ENCODE measurements around the gene FGD2. TPM values are rescaled to one million over a fixed set of nuclear protein-coding genes. Genes with fewer than 3 reads are reported as not detected.
"Not testable (repeated sequence)": the region's sequence is repeated elsewhere in the genome, so short reads cannot be mapped to it uniquely, and the experiment has no call there.

FGD2 gene
- total and polyA plus RNA-seq, 2 experiments from 2014 or later: 0.13 to 0.14 TPM

GRCh38 chr6:37042150-37042549 is 36.7 kb downstream of the FGD2 start (continued):
- TF ChIP-seq POLR2AphosphoS5 (IDR thresholded peaks at IDR 0.05; ENCODE audit: low read depth) (no peak), NANOG (IDR thresholded peaks at IDR 0.05; ENCODE audit: borderline replicate concordance) (no peak), EZH2phosphoT487 (IDR thresholded peaks at IDR 0.05; ENCODE audit: unreplicated experiment) (no peak)
- TF ChIP-seq, protein P1, sequence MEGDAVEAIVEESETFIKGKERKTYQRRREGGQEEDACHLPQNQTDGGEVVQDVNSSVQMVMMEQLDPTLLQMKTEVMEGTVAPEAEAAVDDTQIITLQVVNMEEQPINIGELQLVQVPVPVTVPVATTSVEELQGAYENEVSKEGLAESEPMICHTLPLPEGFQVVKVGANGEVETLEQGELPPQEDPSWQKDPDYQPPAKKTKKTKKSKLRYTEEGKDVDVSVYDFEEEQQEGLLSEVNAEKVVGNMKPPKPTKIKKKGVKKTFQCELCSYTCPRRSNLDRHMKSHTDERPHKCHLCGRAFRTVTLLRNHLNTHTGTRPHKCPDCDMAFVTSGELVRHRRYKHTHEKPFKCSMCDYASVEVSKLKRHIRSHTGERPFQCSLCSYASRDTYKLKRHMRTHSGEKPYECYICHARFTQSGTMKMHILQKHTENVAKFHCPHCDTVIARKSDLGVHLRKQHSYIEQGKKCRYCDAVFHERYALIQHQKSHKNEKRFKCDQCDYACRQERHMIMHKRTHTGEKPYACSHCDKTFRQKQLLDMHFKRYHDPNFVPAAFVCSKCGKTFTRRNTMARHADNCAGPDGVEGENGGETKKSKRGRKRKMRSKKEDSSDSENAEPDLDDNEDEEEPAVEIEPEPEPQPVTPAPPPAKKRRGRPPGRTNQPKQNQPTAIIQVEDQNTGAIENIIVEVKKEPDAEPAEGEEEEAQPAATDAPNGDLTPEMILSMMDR (conservative IDR thresholded peaks at IDR 0.05; ENCODE audit: low read depth in 2 of 2): no peak
- TF ChIP-seq, protein P2, sequence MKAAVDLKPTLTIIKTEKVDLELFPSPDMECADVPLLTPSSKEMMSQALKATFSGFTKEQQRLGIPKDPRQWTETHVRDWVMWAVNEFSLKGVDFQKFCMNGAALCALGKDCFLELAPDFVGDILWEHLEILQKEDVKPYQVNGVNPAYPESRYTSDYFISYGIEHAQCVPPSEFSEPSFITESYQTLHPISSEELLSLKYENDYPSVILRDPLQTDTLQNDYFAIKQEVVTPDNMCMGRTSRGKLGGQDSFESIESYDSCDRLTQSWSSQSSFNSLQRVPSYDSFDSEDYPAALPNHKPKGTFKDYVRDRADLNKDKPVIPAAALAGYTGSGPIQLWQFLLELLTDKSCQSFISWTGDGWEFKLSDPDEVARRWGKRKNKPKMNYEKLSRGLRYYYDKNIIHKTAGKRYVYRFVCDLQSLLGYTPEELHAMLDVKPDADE (IDR thresholded peaks at IDR 0.05): no peak

DNA sequence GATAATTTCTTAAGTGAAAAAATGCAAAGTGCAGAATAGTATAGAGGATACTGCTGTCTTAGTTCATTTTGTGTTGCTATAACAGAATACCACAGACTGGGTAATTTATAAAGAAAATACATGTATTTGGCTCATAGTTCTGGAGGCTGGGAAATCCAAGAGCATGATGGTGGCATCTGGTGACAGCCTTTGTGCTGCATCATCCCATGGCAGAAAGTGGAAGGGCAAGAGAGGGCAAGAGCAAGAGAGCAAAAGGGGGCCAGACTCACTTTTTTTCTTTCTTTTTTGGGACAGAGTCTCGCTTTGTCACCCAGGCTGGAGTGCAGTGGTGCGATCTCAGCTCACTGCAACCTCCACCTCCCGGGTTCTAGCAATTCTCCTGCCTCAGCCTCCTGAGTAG is 37.6 kb downstream of the FGD2 start:
- DNase-seq (ENCODE audit: low spot score); ATAC-seq: not testable (repeated sequence)

DNA sequence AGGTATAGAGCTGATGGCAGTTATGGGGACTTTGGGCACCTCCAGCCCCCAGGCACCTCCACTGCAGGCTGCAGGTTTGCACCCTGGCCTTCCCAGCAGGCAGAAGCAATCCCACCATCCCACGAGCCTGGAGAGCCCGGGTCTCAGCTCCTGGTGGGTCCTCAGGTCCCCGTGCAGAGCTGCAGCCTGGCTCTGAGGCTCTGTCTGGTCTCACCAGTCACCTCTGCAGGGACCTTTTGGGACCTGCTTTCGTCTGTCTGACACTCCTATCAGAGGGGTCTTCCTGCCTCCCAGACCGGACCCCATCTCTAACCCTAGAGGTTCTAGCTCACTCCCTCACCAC is 41.9 kb downstream of the FGD2 start:
- no peak for ATAC-seq
- H4K20me1 ChIP-seq (replicated peaks; ENCODE audit: insufficient read depth): no peaks in the 10 kb centered on the region
- no peak overlapping the region for H3K27ac Mint-ChIP-seq
- no peak for TF ChIP-seq JUNB (IDR thresholded peaks at IDR 0.05; ENCODE audit: unreplicated experiment)
- TF ChIP-seq NANOG (IDR thresholded peaks at IDR 0.05; ENCODE audit: borderline replicate concordance): no peak
- no peak for TF ChIP-seq POLR2AphosphoS5 (IDR thresholded peaks at IDR 0.05; ENCODE audit: low read depth)
- TF ChIP-seq STAT1 (IDR thresholded peaks at IDR 0.05; ENCODE audit: unreplicated experiment): no peak
- TF ChIP-seq, protein P2 (IDR thresholded peaks at IDR 0.05): no peak
- TF ChIP-seq, protein P3, sequence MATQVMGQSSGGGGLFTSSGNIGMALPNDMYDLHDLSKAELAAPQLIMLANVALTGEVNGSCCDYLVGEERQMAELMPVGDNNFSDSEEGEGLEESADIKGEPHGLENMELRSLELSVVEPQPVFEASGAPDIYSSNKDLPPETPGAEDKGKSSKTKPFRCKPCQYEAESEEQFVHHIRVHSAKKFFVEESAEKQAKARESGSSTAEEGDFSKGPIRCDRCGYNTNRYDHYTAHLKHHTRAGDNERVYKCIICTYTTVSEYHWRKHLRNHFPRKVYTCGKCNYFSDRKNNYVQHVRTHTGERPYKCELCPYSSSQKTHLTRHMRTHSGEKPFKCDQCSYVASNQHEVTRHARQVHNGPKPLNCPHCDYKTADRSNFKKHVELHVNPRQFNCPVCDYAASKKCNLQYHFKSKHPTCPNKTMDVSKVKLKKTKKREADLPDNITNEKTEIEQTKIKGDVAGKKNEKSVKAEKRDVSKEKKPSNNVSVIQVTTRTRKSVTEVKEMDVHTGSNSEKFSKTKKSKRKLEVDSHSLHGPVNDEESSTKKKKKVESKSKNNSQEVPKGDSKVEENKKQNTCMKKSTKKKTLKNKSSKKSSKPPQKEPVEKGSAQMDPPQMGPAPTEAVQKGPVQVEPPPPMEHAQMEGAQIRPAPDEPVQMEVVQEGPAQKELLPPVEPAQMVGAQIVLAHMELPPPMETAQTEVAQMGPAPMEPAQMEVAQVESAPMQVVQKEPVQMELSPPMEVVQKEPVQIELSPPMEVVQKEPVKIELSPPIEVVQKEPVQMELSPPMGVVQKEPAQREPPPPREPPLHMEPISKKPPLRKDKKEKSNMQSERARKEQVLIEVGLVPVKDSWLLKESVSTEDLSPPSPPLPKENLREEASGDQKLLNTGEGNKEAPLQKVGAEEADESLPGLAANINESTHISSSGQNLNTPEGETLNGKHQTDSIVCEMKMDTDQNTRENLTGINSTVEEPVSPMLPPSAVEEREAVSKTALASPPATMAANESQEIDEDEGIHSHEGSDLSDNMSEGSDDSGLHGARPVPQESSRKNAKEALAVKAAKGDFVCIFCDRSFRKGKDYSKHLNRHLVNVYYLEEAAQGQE (IDR thresholded peaks at IDR 0.05; ENCODE audit: unreplicated experiment): no peak

More for the DNA sequence above, 37.6 kb downstream of the FGD2 start:
- not testable (repeated sequence) for H3K27me3 ChIP-seq (ENCODE audit: insufficient read depth); H3K79me2 ChIP-seq (replicated peaks; ENCODE audit: insufficient read depth); H2AFZ ChIP-seq; H3K9me3 Mint-ChIP-seq; H3K36me3 Mint-ChIP-seq (ENCODE audit: low read depth); H3F3A ChIP-seq (replicated peaks; ENCODE audit: low read depth); H3K27me3 Mint-ChIP-seq (ENCODE audit: insufficient read depth, low read depth, poor library complexity); H3K9me2 ChIP-seq (ENCODE audit: insufficient read depth); H4K20me1 ChIP-seq (replicated peaks; ENCODE audit: insufficient read depth); H3K27ac ChIP-seq (ENCODE audit: low read depth); H3K4me2 ChIP-seq; H3K4me3 ChIP-seq; H3K4me3 Mint-ChIP-seq; H3K36me3 ChIP-seq (ENCODE audit: insufficient read depth); H3K4me1 Mint-ChIP-seq; H3K4me1 ChIP-seq (ENCODE audit: insufficient read depth); H3K27ac Mint-ChIP-seq

More for the DNA sequence above, 41.9 kb downstream of the FGD2 start:
- peaks cover 12% of the 10 kb centered on the region; the same call in 1 of the 2 replicates for H3F3A ChIP-seq (replicated peaks; ENCODE audit: low read depth)
- no peak overlapping the region for H3K4me3 ChIP-seq
- no peaks in the 10 kb centered on the region for H3K79me2 ChIP-seq (replicated peaks; ENCODE audit: insufficient read depth)
- no peaks in the 10 kb centered on the region; the same call in 2 of the 3 replicates for H3K36me3 Mint-ChIP-seq (ENCODE audit: low read depth)
- H3K4me2 ChIP-seq: no peak overlapping the region
- H3K9me2 ChIP-seq (ENCODE audit: insufficient read depth): no peaks in the 10 kb centered on the region
- no peaks in the 10 kb centered on the region; the same call in 2 of the 3 replicates for H3K9me3 Mint-ChIP-seq
- H3K27me3 Mint-ChIP-seq (ENCODE audit: insufficient read depth, low read depth, poor library complexity): peaks cover 1% of the 10 kb centered on the region
- no peak overlapping the region for H3K4me3 Mint-ChIP-seq
- DNase-seq (ENCODE audit: low spot score): no peak
- H2AFZ ChIP-seq: no peak overlapping the region
- H3K27me3 ChIP-seq (ENCODE audit: insufficient read depth): no peaks in the 10 kb centered on the region
- H3K36me3 ChIP-seq (ENCODE audit: insufficient read depth): no peaks in the 10 kb centered on the region; the same call in 1 of the 2 replicates
- H3K27ac ChIP-seq (ENCODE audit: low read depth): no peak overlapping the region
- H3K4me1 Mint-ChIP-seq: peaks cover 13% of the 10 kb centered on the region
- 0 out of 2 replicates have a peak, but pooled peaks cover 5% of the 10 kb centered on the region for H3K4me1 ChIP-seq (ENCODE audit: insufficient read depth)
